Kidney (tissue), 14 donors: ENCODE measurements around the gene DYNC1H1. TPM values are rescaled to one million over a fixed set of nuclear protein-coding genes. Genes with fewer than 3 reads are reported as not detected.
"Not testable (repeated sequence)": the region's sequence is repeated elsewhere in the genome, so short reads cannot be mapped to it uniquely, and the experiment has no call there.

Experiments used
- DNase-seq, 5 donors: peaks; one replicate each; pipeline ENCODE4 v3.0.0-alpha.2; 2013 to 2020
- FAIRE-seq: peaks from 2 replicates; lab custom pipeline; 2012; peaks lifted over from hg19 to GRCh38; lab: Jason Lieb, UNC
- H3K27ac ChIP-seq, 2 donors: one replicate each; pipeline ENCODE4 v1.7.0; 2013; ENCODE audit warnings: low read depth in 2 of 2, low read length in 2 of 2, inconsistent platforms in 1 of 2
- H3K27me3 ChIP-seq: one replicate; pipeline ENCODE4 v1.7.1; 2013; ENCODE audit warnings: low read length, inconsistent platforms; ENCODE audit not compliant: control insufficient read depth, insufficient read depth
- H3K36me3 ChIP-seq, 3 donors: one replicate each; pipeline versions ENCODE4 v1.7.0 to v1.7.1; 2013; ENCODE audit warnings: low read length in 3 of 3, control low read depth in 1 of 3, inconsistent platforms in 1 of 3; ENCODE audit not compliant: insufficient read depth in 3 of 3, control insufficient read depth in 2 of 3
- H3K4me1 ChIP-seq, 3 donors: one replicate each; pipeline versions ENCODE4 v1.7.0 to v1.7.1; 2013; ENCODE audit warnings: low read length in 3 of 3, inconsistent platforms in 1 of 3, low read depth in 1 of 3; ENCODE audit not compliant: control insufficient read depth in 2 of 3, insufficient read depth in 2 of 3
- H3K4me3 ChIP-seq, 3 donors: one replicate each; pipeline versions ENCODE4 v1.7.0 to v1.8.1; 2013; ENCODE audit warnings: low read length in 3 of 3, control low read depth in 1 of 3, inconsistent platforms in 1 of 3
- H3K9ac ChIP-seq, 3 donors: one replicate each; pipeline versions ENCODE4 v1.7.0 to v1.7.1; 2013; ENCODE audit warnings: low read length in 3 of 3, control low read depth in 1 of 3, inconsistent platforms in 1 of 3
- H3K9me3 ChIP-seq, 3 donors: one replicate each; pipeline versions ENCODE4 v1.7.0 to v1.7.1; 2013; ENCODE audit warnings: low read length in 3 of 3, control low read depth in 1 of 3, inconsistent platforms in 1 of 3; ENCODE audit not compliant: control insufficient read depth in 2 of 3, insufficient read depth in 1 of 3
- intact Hi-C: fragments of 100-400 bp; cut with DNase I; formaldehyde crosslinking; loops from one replicate; pipeline ENCODE4 v1.11.1; 2022
- polyA plus RNA-seq: library from polyadenylated mRNA; stranded (reverse); fragments of 350-450 nt; fragmentation: Illumina TruSeq; extraction: RNeasy Lipid Tissue Mini Kit (QIAGEN cat#74804); gene quantifications from one replicate; pipeline ENCODE4 v1.2.3, GENCODE V29; 2014; ENCODE audit warnings: low read depth, low replicate concordance; ENCODE audit not compliant: insufficient read depth
- total RNA-seq: library from RNA; stranded (reverse); fragmentation: NEBNext Ultra II Directional; extraction: Animal tissue kit (Norgen Biotek cat#: 25700); gene quantifications from one replicate; pipeline ENCODE4 v1.2.1, GENCODE V29; 2021
- TF ChIP-seq, protein P1 (sequence below): IDR thresholded peaks from 3 replicates; pipeline ENCODE4 v1.5.1; 2012; ENCODE audit warnings: mild to moderate bottlenecking, moderate library complexity, borderline replicate concordance; ENCODE audit not compliant: insufficient read depth; ENCODE audit errors: extremely low read depth
- donor health status: control.
- donor health status: control.
- donor health status: control.
- donor health status: control.
- donor health status: control.
- donor health status: DM: yes; HTN: yes; CAD: no.
- donor health status: Normal renal cell carcinoma (clear cell type).

Gene DYNC1H1
- total and polyA plus RNA-seq, 2 donors from 2014 or later, result 132 to 390 TPM

GRCh38 chr14:101970830-101971400 lies 6.5 kb downstream of the DYNC1H1 start:
- H3K27ac ChIP-seq, result no peak overlapping the region
- intact Hi-C loops, result no loop called here
- H3K4me3 ChIP-seq, result no peak overlapping the region
- peak in 4 of 5 donors; percentile 42 to 74 (median 55) for DNase-seq
- no peak overlapping the region for H3K9ac ChIP-seq
- no peaks in the 10 kb centered on the region for H3K9me3 ChIP-seq
- no peak for FAIRE-seq
- no peaks in the 10 kb centered on the region for H3K27me3 ChIP-seq
- TF ChIP-seq, protein P1, sequence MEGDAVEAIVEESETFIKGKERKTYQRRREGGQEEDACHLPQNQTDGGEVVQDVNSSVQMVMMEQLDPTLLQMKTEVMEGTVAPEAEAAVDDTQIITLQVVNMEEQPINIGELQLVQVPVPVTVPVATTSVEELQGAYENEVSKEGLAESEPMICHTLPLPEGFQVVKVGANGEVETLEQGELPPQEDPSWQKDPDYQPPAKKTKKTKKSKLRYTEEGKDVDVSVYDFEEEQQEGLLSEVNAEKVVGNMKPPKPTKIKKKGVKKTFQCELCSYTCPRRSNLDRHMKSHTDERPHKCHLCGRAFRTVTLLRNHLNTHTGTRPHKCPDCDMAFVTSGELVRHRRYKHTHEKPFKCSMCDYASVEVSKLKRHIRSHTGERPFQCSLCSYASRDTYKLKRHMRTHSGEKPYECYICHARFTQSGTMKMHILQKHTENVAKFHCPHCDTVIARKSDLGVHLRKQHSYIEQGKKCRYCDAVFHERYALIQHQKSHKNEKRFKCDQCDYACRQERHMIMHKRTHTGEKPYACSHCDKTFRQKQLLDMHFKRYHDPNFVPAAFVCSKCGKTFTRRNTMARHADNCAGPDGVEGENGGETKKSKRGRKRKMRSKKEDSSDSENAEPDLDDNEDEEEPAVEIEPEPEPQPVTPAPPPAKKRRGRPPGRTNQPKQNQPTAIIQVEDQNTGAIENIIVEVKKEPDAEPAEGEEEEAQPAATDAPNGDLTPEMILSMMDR, result no peak
- H3K4me1 ChIP-seq, result peaks cover 0 to 6% (median under 1%) of the 10 kb centered on the region in 3 donors
- H3K36me3 ChIP-seq, result peaks cover 0 to 3% (median 2%) of the 10 kb centered on the region in 3 donors

DNA sequence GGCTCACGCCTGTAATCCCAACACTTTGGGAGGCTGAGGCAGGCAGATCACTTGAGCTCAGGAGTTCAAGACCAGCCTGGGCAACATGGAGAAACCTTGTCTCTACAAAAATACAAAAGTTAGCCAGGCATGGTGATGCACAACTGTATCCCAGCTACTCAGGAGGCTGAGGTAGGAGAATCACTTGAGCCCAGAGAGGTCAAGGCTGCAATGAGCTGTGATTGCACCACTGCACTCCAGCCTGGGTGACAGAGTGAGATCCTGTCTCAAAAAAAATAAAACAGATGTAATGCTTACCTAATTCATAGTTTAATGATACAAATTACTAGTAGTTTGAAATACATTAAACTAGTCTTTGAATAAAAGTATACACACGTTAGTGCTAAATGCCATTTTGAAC lies 7.1 kb downstream of the DYNC1H1 start:
- FAIRE-seq, intact Hi-C loops, H3K27ac ChIP-seq, H3K9me3 ChIP-seq, DNase-seq, H3K4me1 ChIP-seq, H3K27me3 ChIP-seq, H3K9ac ChIP-seq, H3K36me3 ChIP-seq, H3K4me3 ChIP-seq: not testable (repeated sequence)

GRCh38 chr14:101972126-101972866 lies 7.9 kb downstream of the DYNC1H1 start:
- H3K9ac ChIP-seq, result no peak overlapping the region
- peaks cover 0 to 11% (median 3%) of the 10 kb centered on the region in 3 donors for H3K36me3 ChIP-seq
- TF ChIP-seq, protein P1, result no peak
- no peak overlapping the region for H3K4me3 ChIP-seq
- peak overlapping the region in 1 of 2 donors; percentile 10 for H3K27ac ChIP-seq
- DNase-seq, result peak in 1 of 5 donors; percentile 27
- peaks cover 0 to 6% (median 0%) of the 10 kb centered on the region in 3 donors for H3K4me1 ChIP-seq
- peak; percentile 11 for FAIRE-seq
- no peaks in the 10 kb centered on the region for H3K9me3 ChIP-seq
- intact Hi-C loops, result no loop called here
- H3K27me3 ChIP-seq, result no peaks in the 10 kb centered on the region

GRCh38 chr14:101973356-101973755 lies 9.0 kb downstream of the DYNC1H1 start:
- peaks cover 0 to 6% (median 0%) of the 10 kb centered on the region in 3 donors for H3K4me1 ChIP-seq
- H3K36me3 ChIP-seq, result peaks cover 0 to 16% (median 8%) of the 10 kb centered on the region in 3 donors
- no peak overlapping the region for H3K9ac ChIP-seq
- H3K27me3 ChIP-seq, result no peaks in the 10 kb centered on the region
- FAIRE-seq (no peak), DNase-seq (no peak)
- no peaks in the 10 kb centered on the region for H3K9me3 ChIP-seq
- intact Hi-C loops, result no loop called here
- TF ChIP-seq, protein P1, result no peak
- H3K4me3 ChIP-seq, result no peak overlapping the region
- no peak overlapping the region for H3K27ac ChIP-seq
